Stimulated activated CD4-positive, alpha-beta T cell treated with anti-CD3 and anti-CD28 coated beads, Interleukin-2, amount 100 ng/mL, for 24 hours (primary cell): Measurements from ENCODE around the gene NBEA.
"Not testable (repeated sequence)": the region's sequence is repeated elsewhere in the genome, so short reads cannot be mapped to it uniquely, and the experiment has no call there.

Experiments
- DNase-seq, 2 donors: peaks; one replicate each; pipeline ENCODE4 v3.0.0-alpha.2; 2020

The NBEA gene, protein sequence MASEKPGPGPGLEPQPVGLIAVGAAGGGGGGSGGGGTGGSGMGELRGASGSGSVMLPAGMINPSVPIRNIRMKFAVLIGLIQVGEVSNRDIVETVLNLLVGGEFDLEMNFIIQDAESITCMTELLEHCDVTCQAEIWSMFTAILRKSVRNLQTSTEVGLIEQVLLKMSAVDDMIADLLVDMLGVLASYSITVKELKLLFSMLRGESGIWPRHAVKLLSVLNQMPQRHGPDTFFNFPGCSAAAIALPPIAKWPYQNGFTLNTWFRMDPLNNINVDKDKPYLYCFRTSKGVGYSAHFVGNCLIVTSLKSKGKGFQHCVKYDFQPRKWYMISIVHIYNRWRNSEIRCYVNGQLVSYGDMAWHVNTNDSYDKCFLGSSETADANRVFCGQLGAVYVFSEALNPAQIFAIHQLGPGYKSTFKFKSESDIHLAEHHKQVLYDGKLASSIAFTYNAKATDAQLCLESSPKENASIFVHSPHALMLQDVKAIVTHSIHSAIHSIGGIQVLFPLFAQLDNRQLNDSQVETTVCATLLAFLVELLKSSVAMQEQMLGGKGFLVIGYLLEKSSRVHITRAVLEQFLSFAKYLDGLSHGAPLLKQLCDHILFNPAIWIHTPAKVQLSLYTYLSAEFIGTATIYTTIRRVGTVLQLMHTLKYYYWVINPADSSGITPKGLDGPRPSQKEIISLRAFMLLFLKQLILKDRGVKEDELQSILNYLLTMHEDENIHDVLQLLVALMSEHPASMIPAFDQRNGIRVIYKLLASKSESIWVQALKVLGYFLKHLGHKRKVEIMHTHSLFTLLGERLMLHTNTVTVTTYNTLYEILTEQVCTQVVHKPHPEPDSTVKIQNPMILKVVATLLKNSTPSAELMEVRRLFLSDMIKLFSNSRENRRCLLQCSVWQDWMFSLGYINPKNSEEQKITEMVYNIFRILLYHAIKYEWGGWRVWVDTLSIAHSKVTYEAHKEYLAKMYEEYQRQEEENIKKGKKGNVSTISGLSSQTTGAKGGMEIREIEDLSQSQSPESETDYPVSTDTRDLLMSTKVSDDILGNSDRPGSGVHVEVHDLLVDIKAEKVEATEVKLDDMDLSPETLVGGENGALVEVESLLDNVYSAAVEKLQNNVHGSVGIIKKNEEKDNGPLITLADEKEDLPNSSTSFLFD (N-terminal part only)

DNA sequence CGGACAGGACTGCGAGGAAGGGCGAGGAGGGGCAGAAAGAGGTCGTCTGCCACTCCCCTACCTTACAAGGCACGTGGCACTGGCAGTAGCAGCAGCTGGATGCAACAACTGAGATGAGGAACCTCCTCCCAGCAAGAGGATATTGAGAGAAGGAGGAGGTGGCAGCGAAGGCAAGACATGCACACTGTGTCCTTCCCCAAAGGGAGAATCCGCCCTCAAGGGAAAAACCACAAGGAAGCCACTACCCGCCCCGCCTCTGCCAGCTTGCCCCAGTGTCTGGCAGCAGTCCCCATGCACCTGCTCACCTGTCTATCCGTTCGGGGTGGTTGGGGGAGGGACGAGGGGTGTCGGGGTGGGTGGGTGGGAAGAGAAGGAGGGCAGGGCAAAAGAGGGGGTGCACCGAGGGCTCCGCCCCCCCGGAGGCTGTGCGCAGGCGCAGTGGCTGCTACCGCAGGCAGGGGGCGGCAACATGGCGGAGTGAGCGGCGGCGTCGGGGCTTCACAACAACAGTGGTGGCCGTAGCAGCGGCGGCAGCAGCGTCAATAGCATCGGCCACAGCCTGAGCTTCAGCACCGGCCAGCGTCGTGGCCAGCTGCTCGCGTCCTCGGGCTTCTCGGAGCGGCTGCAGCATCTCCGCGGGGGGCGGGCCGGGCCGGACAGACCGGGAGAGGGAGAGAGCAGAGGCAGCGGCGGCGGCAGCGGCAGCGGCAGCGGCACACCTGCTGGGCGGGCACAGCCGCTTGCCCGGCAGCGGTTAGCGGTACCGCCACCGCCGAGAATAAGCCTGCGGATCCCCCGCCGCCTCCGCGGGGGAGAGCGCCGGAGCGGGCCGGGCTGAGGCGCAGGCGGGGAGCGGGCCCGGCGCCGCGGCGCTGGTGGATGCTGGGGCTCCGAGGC lies at the start of gene NBEA:
Gene NBEA (plus strand): TSS at position 436 of the 897 bp plus-strand sequence. CDS start 551 bp downstream, outside the sequence.
- DNase-seq, result peak; percentile 69 to 82

DNA sequence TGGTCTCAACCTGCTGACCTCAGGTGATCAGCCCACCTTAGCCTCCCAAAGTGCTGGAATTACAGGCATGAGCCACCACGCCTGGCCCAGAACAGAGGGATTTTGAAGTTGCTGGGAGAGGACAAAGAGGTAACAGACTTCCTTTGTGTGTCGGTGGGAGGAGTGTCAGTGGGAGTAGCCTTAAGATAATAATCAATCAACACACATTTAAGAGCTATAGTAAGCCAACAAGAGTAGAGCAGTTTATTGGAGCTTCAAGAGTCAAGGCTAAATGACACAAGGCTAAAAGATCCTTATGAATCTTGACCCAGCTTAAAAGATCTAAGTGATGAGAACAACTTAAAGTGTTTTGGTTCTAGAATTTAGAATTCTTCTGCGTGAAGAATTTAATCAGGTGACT lies 47.3 kb upstream of the NBEA start:
- DNase-seq, result no peak

DNA sequence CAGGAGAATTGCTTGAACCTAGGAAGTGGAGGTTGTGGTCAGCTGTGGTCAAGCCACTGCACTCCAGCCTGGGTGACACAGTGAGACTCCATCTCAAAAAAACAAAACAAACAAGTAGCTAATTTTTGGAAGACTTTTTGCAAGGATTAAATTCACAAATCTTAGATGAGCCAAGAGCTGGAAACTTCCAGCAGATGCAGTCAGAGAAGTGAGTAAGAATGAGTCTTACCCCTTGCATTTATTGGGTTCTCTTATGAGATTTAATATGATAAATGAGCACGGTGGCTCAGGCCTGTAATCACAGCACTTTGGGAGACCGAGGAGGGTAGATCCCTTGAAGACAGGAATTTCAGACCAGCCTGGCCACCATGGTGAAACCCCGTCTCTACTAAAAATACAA lies 44.9 kb upstream of the NBEA start:
- DNase-seq, result no peak

DNA sequence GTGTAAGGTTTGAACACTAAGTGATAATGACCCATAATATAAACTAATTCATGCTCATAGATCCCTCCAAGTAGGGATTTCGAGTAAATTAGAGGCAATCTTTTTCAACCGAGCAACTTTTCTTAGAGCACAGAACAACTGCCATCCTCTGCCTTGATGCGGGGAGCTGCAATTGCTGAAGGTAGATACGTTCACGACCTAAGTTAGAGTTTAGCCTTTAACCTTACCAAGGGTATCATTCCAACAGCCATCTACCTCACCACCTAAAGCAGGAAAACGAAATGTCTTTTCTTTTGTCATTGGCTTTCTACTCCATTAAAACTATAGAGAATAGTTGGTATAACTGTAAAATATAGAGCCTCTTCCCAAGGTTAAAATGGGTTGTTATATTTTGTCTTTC lies 42.2 kb upstream of the NBEA start:
- no peak for DNase-seq

DNA sequence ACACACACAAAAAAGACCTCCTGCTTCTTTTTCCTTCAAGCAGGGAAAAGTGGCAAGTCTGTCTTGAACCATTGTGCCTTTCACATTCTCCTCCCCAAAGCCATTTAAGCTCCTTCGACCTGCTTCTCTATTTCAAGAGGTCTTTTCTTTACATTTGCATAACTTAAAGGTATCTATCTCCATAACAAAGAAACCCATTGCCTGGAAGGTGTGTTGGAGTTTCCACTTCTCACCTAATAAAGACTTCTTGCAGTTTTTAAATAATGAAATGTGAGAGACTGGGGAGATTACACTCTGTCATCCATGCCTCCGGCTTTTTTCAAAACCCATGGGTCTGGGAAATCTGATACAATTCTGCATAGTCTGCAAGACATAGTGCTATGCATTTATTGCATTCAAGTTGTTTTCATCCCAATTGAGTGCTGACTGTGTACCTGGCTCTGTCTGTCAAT lies 41.8 kb upstream of the NBEA start:
- no peak for DNase-seq

DNA sequence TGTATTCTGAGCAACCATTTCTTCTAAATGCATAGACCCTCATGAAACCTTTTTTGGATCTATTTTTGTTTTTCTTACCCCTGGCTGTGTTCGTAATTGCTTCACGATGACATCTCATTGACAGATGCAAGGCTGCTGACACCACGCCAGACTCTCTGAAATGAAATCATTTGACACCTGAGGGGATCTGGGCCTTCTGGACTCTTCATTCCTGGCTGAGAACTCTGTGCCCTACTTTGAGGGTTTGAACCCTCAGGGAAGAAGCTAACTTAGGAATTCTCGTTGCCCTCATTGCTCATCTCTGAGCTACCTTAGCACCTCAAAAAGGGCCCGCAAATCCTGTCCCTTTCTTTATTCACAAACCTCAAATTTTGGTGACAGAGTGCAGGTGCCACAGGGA lies 40.5 kb upstream of the NBEA start:
- no peak for DNase-seq

DNA sequence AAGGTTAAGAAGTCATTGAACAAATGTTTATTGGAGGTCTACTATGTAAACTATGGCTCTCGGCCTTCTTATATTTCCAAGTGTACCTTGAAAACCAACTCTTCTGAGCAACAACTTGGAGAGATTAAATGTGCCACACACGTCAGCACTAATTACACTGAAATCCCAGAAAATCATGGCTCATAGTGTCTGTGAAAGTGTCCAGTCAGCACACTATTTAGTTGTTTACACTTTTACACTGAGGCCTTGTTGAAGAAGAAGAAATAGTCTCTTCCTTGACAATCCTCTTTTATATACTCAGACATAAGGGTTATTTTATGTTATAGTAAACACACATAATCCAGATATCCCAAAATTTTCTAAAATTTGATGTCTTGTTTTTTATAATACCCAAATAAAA lies 30.9 kb upstream of the NBEA start:
- DNase-seq, result no peak

DNA sequence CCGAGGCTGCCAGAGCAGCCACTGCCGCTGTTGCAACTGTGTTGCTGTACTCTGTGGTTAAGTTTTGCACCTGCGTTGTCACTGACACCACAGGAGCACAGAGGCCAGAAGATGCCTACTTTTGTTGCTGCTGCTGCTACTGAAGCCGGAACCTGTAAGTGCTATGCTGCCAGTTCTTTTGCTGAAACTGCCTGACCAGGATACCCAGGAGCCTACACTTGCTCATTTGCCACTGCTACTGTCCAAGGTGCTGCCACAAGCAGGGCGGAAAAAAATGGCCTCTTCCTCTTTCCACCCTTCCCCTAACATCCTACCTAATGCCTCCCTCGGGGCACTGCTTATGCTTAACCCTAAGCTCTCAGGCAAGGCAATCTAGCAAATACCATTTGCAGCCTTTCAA lies 29.0 kb upstream of the NBEA start:
- DNase-seq, result no peak

DNA sequence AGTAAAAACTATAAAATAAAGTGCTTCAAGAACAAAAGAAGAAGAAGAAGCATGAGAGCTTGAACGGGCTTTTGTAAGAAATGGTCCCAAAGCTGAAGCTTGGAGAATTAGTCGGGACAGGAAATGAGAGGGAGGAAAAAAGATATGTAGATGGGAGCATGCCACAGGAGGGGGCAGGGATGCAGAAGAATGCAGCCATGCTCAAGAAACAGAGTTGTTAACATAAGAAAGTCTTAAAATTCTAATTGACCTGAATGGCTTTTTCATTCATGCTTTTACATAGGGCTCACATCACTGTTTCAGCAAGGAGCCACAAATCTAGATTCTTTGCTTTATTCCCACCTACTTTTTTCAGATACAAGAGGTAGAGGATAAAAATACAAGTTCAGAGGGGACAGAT lies 27.7 kb upstream of the NBEA start:
- DNase-seq, result no peak

DNA sequence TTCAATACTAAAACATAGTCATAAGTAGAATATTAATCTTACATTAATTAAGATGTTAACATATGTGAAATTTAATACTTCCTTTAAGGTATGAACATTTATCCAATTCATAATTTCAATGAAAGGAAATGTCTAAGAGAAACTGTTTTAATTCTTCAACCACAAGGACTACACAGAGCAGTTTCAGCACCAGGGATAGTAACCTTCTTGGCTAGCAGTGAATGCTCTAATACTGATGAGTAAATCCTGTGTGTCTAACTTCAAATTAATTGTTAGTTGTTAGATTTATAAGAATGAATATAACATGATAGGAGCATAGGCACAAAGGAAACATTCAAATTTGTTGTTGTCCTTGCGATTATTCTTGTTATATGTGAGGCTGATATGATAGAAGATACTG lies 15.6 kb upstream of the NBEA start:
- DNase-seq, result no peak

DNA sequence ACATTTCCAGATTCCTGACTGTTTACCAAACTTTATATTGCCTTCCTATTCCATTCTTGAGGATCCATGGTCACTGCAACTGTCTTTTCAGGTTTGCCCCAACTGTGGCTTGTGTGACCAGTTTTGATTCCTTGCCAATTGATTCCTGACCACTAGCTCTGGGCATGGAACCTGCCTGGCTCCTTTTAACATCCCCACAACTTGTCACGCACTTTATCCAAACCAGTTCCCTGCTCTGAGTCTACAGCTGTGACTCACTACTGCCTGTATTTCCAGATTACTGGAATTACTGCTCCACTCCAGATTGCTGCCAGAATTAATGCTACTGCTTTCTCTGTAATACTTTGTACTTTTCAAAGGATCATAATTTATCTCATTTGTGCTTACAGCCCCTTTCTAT lies 13.4 kb upstream of the NBEA start:
- DNase-seq, result not testable (repeated sequence)

DNA sequence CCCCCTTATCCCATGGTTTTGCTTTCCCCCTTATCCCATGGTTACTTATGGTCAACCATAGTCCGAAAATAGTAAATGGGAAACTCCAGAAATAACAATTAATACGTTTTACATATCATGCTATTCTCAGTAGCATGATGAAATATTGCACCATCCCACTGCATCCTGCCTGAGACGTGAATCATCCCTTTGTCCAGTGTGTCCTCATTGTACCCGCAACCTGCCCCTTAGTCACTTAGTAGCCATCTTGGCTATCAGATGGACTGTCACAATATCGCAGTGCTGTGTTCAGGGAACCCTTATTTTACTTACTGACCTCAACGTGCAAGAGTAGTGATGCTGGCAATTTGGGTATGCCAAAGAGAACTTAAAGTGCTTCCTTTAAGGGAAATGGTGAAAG lies 10.5 kb upstream of the NBEA start:
- no peak for DNase-seq

DNA sequence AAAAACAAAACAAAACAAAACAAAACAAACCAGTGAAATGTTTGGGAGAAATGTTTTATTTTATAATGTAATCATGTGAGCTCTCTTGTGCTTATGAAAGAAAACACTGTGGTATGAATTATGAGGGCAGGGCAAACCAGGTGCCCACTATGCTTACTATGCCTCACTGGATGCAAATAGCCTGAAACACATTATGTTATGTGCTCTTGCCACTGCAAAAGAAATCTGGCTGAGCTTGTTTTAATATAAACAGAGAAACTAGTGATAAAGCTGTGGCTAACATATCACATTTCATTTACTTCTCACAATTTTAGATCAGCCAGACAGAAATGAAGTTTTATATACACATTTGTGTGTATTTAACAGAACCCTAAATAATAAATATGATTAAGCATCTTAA lies 8.7 kb upstream of the NBEA start:
- no peak for DNase-seq

DNA sequence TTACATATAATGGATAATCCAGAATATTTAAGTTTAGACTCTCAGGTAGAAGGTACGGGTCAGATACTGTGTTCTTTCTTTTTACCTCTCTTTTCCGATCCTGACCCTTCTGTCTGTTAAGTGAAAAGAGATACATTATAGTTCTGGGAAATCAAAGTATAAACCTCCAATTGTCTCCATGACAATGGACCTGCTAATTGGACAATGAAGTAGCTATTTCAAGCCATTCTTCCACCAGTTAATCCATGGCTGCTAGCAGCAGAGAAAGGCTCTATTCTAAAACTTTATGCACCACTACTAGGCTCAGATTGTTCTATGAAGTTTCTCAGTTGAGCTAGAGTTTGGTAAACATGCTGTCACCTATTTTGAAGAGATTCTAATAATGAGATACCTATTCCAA lies 8.3 kb upstream of the NBEA start:
- no peak for DNase-seq

DNA sequence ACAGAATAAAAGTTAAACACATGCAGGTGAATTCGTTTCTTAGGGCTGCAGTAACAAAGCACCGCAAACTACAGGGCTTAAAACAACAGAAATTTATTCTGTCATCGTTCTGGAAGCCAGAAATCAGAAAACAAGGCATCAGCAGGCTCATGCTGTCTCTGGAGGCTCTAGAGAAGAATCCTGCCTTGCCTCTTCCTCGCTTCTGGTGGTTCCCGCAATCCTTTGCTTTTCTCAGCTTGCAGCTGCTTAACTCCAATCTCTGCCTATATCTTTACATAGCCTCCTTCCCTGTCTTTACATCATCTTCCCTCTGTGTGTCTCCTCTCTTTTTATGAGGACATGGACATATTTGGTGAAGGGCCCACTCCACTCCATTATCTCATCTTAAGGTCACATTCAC lies 6.2 kb upstream of the NBEA start:
- DNase-seq, result no peak

DNA sequence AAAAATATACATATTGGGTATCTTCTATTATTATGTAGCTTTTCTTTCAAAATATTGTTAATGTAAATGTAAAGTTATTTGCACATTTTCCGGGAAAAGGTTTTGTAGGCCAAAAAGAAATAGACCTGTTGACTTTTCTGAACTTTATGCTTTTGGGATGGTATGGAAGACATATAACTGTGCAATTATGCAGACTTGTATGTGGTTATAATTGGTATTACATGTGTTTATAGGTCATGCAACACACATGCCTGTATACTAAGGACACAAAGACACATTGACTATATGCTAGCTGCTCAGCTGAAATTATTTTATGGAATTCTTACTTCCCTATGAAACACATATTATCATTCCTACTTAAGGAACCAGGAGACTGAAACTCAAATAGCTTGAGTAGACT lies 2.3 kb upstream of the NBEA start:
- DNase-seq, result no peak

DNA sequence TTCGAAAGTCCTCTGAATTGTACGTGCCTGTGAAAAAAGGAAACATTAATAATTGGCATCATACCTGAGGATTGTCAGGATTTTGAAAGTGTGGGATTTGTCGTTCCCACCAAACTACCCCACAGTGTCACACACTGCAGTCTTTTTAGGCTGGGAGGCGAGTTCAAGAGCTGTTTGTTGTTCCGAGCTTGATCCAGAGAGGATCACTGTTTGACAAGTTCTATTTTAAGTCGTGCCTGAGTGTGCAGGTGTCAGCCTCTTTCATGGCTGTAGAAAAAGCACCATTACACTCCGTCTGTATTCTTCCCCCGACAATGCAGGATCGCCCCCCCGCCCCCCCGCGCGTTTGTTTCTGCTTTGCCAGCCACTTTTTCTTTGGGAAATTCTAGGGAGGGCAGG lies 635 bp upstream of the NBEA start:
- no peak for DNase-seq

DNA sequence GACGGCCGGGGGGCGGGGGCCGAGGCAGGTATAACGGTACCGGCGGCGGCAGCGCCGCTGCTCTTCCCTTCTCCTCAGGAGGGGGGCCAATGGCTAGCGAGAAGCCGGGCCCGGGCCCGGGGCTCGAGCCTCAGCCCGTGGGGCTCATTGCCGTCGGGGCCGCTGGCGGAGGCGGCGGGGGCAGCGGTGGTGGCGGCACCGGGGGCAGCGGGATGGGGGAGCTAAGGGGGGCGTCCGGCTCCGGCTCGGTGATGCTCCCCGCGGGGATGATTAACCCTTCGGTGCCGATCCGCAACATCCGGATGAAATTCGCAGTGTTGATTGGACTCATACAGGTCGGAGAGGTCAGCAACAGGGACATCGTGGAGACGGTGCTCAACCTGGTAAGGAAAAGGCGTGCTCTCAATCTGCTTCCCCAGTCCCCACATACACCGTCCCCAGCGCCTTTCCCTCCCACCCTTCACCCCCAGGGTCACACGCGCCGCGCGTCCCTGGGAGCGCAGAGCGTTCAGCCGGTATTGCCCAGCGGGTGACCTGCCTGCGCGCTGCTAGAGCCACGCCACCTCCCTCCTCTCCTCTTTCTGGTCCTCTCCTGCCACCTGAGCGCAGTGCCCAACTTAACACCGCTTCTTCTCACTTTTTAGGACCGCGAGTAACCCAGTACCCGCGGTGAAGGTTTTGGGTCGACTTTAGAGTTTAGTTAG lies 814 bp downstream of the NBEA start:
- peak in 1 of 2 donors; percentile 16 for DNase-seq

DNA sequence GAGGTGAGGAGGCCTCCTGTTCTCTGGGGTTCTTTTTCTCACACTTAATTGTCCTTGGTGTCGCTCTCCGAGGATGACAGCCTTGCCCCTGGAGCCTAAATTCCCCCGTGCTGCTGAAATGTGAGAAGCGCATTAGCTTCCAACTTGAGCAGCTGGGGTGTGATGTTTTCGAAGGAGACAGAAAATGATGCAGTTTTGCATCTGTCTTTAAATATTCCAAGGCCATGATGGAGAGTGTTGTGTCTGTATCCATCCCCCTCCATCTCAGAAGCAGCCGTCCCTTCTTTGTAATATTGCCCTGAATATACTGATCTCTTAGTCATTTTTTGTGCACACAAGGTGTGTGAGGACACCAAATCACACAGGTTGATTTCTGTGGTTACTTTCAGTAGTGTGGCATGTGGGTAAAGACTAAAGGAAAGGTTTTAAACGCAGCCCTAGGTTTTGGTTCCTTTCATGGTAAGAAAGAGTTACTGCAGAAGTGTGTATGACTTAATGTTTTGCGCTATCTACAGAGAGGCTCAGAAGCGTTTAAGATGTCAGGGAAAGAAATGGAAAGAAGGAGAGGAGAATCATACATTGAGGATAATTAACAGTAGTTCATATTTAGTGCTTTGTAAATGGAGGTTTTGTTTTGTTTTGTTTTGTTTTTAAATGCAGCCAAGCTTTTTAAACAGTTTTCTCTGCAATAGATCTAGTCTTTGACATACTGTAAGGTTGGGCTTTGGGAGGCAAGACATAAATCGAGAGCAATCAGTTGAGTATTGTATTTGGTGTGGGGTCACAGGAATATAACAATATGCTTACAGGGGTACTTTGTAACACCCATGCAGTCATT lies 1.6 kb downstream of the NBEA start:
- no peak for DNase-seq

DNA sequence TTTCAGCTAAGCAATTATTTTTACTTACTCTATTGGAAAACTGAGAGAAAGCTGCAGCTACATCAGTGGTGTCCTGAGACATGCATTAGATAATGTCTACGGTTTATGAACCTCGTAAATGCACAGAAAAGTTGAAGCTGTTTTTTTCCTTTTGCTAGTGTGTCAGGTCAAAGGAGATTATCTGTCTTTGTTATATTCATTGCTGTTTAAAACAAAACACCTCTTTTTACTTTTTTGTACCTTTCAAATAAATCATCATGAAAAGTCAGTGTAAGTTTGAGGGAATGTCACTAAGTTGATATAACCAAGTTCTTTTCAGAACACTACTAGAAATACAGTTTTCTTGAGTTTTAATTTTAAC lies 2.2 kb downstream of the NBEA start:
- DNase-seq, result no peak

DNA sequence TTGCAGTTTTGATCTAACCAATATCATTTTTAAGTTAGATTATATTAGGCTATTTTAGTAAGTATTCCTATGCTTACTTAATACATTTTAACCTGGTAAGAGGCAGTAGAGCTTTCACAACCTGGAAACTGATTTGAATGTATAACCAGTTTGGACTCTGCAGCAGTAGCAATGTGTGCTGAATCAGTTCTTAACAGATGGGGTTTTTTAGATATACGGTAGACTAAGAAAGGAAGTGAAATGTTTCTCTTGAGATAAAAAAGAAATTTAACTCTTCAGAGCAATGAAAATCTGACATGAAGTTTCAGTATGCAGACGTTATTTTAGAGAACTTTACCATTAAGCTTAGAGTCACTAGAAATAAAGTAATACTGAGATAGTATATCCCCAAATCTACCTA lies 2.7 kb downstream of the NBEA start:
- no peak for DNase-seq
